Activated T-helper 9 cell treated with anti-CD3 and anti-CD28 coated beads, Interleukin-2, amount 50 U/mL, for 16 hours (primary cell): ENCODE data around the gene MINK1.
"Not testable (repeated sequence)": the region's sequence is repeated elsewhere in the genome, so short reads cannot be mapped to it uniquely, and the experiment has no call there.

Experiments used
- DNase-seq: peaks from one replicate; pipeline ENCODE4 v3.0.0-alpha.2; 2020; ENCODE audit warnings: low read depth

The MINK1 gene

GRCh38 chr17:4811471-4811870, 21.7 kb upstream of the MINK1 start:
- DNase-seq = no peak

- DNase-seq = no peak
Measured at GRCh38 chr17:4812690-4813089, 20.4 kb upstream of the MINK1 start.

DNA sequence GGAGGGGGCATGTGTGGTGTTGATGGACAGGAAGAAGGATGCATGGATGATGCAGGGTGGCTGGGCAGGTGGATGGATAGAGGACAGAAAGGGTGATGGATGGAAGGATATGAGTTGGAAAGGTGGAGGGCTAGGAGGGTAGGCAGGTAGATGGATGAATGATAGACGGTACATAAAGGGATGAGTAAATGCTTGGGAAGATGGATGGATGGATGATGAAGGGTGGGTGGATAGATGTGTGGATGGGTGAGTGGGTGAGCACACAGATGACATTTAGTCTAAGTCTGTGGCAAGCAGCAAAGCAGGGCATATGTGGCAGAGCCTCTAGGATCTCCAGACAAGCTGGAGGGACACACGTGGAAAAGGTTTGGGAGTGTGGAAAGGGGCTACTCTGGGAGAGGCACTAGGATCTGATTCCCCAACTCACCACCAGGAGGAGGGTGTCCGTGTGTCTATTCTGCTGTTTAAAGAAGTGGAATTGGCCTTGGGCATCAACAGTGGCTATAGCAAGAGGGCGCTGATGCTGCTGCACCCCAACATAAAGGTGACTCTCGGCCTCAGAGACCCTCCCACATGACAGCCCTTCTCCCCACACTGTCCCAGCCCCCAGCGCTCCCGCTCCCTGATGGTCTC, 18.0 kb upstream of the MINK1 start:
- DNase-seq = no peak

DNA sequence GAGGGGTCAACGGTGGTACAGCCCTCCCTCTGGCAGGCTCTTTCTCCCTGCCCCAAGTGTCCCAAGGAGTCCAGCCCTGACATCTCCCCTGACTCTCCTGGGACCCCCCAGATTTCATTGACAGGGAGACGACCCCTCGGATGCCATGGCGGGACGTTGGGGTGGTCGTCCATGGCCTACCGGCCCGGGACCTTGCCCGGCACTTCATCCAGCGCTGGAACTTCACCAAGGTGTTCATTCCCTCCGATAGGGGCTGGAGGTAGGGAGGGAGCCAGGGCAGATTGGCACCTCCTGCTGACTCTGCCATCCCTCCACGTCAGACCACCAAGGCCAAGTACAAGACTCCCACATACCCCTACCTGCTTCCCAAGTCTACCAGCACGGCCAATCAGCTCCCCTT, 16.3 kb upstream of the MINK1 start:
- no peak for DNase-seq

DNA sequence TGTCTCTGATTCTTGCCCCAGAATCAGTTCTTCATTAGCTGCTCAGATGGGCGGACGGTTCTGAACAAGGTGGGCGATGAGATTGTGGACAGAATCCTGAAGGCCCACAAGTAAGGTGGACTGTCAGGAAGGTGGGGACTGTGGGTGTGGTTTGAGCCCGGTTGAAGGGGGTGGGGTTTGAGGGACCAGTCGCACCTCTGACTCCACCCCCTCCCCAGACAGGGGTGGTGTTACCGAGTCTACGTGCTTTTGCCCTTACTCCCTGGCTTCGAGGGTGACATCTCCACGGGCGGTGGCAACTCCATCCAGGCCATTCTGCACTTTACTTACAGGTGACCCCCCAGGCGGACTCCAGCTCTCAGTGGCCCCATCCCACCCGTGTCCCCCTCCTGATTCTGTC, 14.9 kb upstream of the MINK1 start:
- no peak for DNase-seq

GRCh38 chr17:4822835-4823234, 10.3 kb upstream of the MINK1 start:
- no peak for DNase-seq

DNA sequence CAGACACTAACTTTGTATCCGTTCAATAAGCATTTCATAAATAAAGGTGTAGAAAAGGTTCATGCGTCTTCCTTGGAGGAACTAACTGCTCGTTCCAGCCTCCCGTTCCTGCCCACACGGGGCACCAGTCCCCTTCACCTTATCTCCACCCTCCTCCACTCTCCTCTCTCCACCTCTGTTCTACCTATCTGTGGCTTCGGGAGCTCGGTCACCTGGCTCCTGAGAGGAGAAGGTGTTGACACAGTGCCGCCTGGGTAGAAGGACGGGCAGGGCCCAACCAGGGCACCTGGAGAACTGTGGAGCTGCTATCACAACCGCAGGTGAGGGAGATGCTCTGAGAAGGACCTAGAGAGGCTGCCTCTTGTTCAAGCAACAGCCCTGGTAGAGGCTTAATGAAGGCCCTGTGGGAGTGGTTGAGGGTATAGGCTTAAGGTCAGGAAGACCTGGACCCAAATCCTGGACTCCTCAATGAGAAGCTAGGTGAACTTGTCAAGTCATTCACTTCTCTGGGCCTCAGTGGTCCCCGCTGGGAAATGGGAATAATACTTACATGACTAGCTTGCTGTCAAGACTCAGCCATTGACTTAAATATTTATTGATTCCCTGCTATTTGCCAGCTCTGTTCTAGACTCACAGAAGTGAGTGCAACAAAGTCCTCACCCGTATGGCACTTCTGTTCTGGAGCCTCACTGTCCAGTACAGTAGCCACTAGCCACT, 9.6 kb upstream of the MINK1 start:
- no peak for DNase-seq

- DNase-seq = no peak
Measured at GRCh38 chr17:4827399-4827798, 5.7 kb upstream of the MINK1 start.

DNA sequence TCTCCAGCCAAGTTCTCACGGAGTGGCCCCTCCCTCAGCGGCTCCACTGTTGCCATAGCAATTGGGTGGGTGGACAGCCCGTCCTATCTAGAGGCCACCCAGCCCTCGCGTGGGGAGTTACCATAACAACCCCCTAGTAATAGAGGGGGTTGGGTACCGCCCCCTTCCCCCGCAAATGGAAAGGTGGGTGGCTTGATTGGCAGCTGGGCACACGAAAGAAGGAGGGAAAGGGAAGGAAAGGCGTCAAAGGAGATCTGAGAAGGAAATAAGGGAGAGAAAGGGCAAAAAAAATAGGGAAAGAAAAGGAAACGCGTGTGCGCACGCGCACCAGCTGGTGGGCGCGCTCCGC, 337 bp upstream of the MINK1 start:
- not testable (repeated sequence) for DNase-seq

- no peak for DNase-seq
Measured at GRCh38 chr17:4833941-4834680, 971 bp downstream of the MINK1 start.

DNA sequence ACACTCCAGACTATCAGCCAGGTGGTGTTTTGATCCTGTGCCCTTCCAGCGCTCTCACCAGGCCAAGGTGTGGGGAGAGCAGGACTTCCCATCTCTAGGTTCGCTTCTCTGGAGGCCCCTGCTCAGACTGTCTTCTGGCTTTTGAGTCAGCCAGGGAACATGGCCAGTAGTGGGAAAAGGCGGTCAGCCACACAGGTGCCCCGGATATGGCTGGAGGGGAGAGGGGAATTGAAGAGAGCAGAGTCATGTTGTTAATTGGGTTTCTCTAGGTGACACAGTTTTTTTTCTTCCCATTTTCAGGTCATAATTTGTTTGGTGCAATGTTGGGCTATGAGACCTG, 1.5 kb downstream of the MINK1 start:
- no peak for DNase-seq

- DNase-seq = no peak
Measured at GRCh38 chr17:4836221-4836620, 3.1 kb downstream of the MINK1 start.

DNA sequence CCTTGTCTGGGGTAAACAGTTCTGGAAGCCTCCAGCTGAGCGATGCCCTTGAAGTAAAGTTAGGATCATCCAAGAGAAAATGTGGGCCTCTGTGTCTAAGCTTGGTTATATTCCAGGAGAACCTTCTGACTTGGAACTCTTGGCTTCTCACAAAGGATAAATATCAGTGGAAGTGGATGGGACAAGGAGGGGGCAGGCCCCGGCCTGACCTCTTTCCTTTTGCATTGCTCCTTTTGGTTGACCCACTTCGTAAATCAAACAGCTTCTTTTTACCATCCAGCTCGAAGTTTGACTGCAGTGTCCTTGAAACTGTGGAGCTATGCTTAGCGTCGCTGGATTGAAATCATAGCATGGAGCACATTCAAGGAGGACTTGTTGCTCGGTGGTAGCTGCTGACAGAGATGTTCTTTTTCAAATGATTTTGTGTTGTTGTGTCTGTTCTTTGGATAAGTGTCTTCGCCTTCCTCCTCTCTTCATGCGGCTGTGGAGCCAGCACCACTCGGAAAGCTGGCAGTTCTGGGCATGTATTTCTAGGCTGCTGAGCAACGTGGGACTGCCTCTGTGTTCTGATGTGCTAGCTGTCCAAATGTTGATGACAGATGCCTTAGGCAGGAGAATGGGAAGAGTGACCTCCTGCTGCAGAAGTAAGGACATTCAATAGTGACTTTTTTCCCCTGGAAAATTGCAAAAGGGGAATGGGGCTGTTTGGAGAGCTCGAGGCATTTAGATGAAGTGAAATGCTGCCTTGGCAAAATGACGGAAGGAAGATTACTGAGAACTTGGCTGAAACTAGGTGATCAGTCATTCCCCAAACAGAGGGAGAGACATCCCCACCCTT, 4.5 kb downstream of the MINK1 start:
- no peak for DNase-seq

GRCh38 chr17:4838309-4838785, 5.2 kb downstream of the MINK1 start:
- DNase-seq = no peak

DNA sequence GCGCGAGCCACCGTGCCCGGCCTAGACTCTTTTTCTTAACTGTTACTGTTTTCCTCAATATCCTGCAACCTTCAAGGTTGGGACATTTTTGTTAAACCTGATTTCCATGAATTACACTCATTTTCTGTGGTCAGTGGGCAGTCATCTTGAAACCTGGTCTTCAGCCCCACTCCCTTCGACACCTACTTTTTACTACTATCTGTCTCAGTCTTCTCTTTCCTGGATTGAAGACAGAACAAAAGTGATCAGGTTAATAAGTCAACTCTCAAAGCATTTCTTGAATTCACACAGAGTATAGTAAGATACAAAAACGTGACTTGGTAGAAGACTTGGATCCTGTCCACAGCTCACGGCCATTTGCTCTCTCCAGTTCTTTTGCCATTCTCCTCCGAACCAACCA, 6.1 kb downstream of the MINK1 start:
- no peak for DNase-seq

- DNase-seq = no peak
Measured at GRCh38 chr17:4839965-4840892, 7.1 kb downstream of the MINK1 start.

GRCh38 chr17:4840893-4841242, 7.7 kb downstream of the MINK1 start:
- no peak for DNase-seq

GRCh38 chr17:4842376-4842775, 9.2 kb downstream of the MINK1 start:
- no peak for DNase-seq

DNA sequence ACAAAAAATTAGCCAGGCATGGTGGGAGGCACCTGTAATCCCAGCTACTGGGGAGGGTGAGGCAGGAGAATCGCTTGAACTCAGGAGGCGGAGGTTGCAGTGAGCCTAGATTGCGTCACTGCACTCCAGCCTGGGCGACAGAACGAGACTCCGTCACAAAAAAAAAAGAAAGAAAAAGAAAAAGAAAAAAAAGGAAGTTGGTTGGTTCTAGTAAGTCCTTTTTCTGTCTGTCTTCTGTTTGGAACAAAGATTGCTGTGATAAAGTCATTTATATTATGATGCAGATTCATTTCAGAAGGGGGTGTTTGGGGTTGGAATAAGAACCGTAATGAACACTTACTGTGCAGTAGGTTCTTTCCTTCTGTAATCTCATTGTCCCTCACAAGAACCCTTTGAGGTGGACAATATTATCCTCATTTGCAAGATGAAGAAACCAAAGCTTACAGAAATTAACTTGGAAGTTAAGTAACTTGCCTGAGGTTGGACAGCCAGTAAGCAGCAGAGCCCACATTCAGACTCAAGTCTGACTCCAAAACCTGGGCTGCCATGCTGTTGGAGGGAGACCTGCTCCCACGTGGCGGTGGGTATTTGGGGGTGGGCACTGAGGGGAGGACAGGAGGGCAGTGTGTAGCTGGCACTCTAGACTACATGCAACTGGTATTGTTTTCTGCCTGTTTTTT, 10.3 kb downstream of the MINK1 start:
- DNase-seq = no peak

DNA sequence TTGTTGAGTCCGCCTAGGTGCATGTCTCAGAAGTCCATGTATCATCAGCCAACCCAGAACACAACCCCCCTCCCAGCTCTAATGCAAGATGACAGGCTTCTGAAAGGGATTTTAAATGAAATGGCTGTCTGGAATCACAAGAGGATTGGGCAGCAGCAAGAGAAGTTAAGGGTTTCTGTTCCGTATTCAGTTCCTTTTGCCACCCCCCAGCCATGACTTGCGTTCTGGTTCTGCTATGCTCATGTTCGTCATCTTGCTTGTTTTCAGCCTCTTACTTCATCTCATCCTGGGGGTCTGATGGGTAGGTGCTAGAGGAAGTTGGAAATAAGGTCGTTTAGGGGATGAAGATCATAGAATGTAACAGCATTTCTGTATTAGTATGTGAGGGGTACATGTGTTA, 12.0 kb downstream of the MINK1 start:
- no peak for DNase-seq
